Activated naive CD8-positive, alpha-beta T cell treated with anti-CD3 and anti-CD28 coated beads, Interleukin-2, amount 50 U/mL, for 24 hours (primary cell): Measurements from ENCODE around the gene GART.
A peak's percentile ranks its signal among the peaks of the same experiment; 100 is the strongest.

Experiments used
- ATAC-seq: fragments of 150-1000 bp; cut with Tn5 transposase; one replicate; pipeline ENCODE4 v1.10.0; 2021
- DNase-seq: peaks from one replicate; pipeline ENCODE4 v3.0.0; 2021
- H3K27ac Mint-ChIP-seq: one replicate; pipeline ENCODE4 v1.8.0; 2021; ENCODE audit warnings: mild to moderate bottlenecking, mixed read lengths
- H3K27me3 Mint-ChIP-seq: one replicate; pipeline ENCODE4 v1.8.0; 2021; ENCODE audit warnings: mixed read lengths
- H3K36me3 Mint-ChIP-seq: one replicate; pipeline ENCODE4 v1.8.0; 2021; ENCODE audit warnings: low read depth, mixed read lengths
- H3K4me1 Mint-ChIP-seq: one replicate; pipeline ENCODE4 v1.8.0; 2021; ENCODE audit warnings: mixed read lengths
- H3K4me3 Mint-ChIP-seq: one replicate; pipeline ENCODE4 v1.8.0; 2021; ENCODE audit warnings: mild to moderate bottlenecking, moderate library complexity, mixed read lengths
- H3K9me3 Mint-ChIP-seq: one replicate; pipeline ENCODE4 v1.8.0; 2021; ENCODE audit warnings: mixed read lengths

GART gene

DNA sequence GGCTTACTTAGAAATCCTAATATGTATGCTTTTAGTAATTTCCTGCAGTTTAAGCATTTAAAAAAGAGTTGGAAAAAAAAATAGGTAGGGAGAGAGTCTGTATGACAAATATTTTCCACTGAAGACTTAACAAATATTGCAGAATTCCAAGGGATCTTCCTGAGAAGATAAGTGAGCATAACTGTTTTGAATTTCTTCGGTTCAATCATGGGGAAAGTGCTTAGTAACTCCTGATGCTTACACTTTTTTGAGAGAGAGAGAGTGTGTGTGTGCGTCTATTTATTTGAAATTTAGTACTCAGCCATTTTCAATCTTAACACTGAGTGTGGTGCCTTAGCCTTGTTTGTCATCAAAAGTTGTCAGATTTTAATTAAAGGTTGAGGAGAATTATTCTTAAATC lies 19.5 kb upstream of the GART start:
- Mint-ChIP-seq H3K4me3 (no peak overlapping the region), H3K4me1 (peaks cover 32% of the 10 kb centered on the region)
- no peak for DNase-seq

DNA sequence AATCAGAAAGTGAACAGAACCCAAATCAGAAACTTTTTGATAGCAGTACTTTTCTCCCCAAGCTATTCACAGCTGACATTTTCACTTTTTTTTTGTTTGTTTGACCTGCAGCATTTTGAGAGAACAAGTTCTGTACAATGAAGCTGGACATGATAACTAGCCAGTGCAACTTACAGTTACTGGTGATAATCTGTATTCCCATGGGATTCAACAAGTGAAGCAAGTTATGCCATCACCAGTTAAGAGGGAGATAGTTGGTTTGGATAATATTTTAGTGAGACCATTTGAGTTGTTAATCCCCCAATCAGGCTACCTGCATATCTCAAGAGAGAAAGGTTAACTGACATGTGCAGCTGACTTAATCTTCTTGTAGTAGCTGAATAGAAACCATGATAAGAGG lies 19.0 kb upstream of the GART start:
- Mint-ChIP-seq H3K4me3 (no peak overlapping the region), H3K36me3 (peaks cover 74% of the 10 kb centered on the region), H3K4me1 (peaks cover 35% of the 10 kb centered on the region), H3K27me3 (no peaks in the 10 kb centered on the region), H3K27ac (peak overlapping the region; percentile 25), H3K9me3 (no peaks in the 10 kb centered on the region)
- ATAC-seq (no peak), DNase-seq (no peak)

More for the DNA sequence above, 19.5 kb upstream of the GART start:
- no peak for ATAC-seq
- Mint-ChIP-seq H3K27me3 (no peaks in the 10 kb centered on the region), H3K27ac (peak overlapping the region; percentile 50), H3K9me3 (no peaks in the 10 kb centered on the region), H3K36me3 (peaks cover 70% of the 10 kb centered on the region)

GRCh38 chr21:33559813-33560212 lies 17.9 kb upstream of the GART start:
- ATAC-seq (no peak), DNase-seq (no peak)
- Mint-ChIP-seq H3K4me3 (no peak overlapping the region), H3K27ac (no peak overlapping the region), H3K36me3 (peaks cover 79% of the 10 kb centered on the region), H3K27me3 (no peaks in the 10 kb centered on the region), H3K4me1 (peaks cover 44% of the 10 kb centered on the region), H3K9me3 (no peaks in the 10 kb centered on the region)

DNA sequence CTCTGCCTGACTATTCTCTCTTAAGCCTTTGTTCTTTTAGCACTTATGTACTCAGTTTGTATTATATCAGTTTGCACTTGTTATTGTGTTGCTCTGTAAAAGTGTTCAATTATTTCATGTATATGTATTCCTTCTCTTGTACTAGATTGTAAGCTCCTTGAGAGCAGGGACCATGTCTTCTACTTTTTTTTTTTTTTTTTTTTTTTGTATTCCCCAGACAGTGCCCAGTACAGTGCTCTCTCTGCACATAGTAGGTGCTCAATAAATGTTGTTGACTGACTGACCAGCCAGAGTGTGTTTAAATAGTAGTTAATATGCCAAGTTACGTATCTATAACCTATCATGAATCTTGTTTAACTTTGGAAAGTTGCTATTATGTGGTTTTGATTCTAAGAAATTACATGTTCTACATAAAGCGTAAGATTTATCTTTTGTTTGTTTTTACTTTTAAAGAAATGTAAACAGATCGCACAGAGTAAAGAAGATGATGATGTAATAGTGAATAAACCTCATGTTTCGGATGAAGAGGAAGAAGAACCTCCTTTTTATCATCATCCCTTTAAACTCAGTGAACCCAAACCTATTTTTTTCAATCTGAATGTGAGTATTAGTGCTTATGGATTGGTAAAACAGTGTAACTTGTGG lies 17.0 kb upstream of the GART start:
- ATAC-seq = no peak
- peaks cover 53% of the 10 kb centered on the region for H3K4me1 Mint-ChIP-seq
- no peak overlapping the region for H3K27ac Mint-ChIP-seq
- DNase-seq = no peak
- H3K4me3 Mint-ChIP-seq = no peak overlapping the region
- no peaks in the 10 kb centered on the region for H3K9me3 Mint-ChIP-seq
- peaks cover 83% of the 10 kb centered on the region for H3K36me3 Mint-ChIP-seq
- no peaks in the 10 kb centered on the region for H3K27me3 Mint-ChIP-seq

DNA sequence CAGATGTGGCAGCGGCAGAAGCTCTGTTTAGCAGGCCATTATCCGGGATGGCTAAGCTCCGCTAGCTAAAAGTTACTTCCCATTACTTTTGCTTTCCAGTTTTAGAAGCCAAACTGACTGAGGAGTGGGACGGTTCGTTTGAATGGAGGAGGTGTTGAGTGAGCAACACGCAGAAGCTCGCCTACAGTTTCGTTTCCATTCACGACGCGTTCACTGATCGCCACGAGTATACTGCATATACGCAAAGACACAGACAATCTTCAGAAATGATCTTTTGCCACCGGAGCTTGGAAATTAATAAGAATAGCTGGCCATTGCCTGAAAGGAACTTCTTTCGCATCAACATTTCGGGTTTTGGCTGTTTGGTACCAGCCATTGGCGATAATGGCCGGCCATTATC lies 15.5 kb upstream of the GART start:
- ATAC-seq (no peak), DNase-seq (no peak)
- H3K4me1 Mint-ChIP-seq = peaks cover 60% of the 10 kb centered on the region
- H3K4me3 Mint-ChIP-seq = no peak overlapping the region
- H3K36me3 Mint-ChIP-seq = peaks cover 86% of the 10 kb centered on the region
- no peak overlapping the region for H3K27ac Mint-ChIP-seq
- no peaks in the 10 kb centered on the region for H3K9me3 Mint-ChIP-seq
- H3K27me3 Mint-ChIP-seq = no peaks in the 10 kb centered on the region

- peaks cover 48% of the 10 kb centered on the region for H3K4me1 Mint-ChIP-seq
- H3K27me3 Mint-ChIP-seq = no peaks in the 10 kb centered on the region
- DNase-seq = no peak
- H3K4me3 Mint-ChIP-seq = peak overlapping the region; percentile 35
- no peak overlapping the region for H3K27ac Mint-ChIP-seq
- no peaks in the 10 kb centered on the region for H3K9me3 Mint-ChIP-seq
- peaks cover 86% of the 10 kb centered on the region for H3K36me3 Mint-ChIP-seq
- ATAC-seq = no peak
These were observed 13.0 kb upstream of the GART start for GRCh38 chr21:33554982-33555344.

DNA sequence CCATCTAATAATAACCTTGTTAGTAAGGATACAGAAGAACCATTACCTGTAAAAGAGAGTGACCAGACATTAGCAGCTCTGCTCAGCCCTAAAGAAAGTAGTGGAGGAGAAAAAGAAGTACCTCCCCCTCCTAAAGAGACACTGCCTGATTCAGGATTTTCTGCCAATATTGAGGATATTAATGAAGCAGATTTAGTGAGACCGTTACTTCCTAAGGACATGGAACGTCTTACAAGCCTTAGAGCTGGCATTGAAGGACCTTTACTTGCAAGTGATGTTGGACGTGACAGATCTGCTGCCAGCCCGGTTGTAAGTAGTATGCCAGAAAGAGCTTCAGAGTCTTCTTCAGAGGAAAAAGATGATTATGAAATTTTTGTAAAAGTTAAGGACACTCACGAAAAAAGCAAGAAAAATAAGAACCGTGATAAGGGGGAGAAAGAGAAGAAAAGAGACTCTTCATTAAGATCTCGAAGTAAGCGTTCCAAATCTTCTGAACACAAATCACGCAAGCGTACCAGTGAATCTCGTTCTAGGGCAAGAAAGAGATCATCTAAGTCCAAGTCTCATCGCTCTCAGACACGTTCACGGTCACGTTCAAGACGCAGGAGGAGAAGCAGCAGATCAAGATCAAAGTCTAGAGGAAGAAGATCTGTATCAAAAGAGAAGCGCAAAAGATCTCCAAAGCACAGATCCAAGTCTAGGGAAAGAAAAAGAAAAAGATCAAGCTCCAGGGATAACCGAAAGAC lies 12.5 kb upstream of the GART start:
- no peaks in the 10 kb centered on the region for H3K27me3 Mint-ChIP-seq
- H3K27ac Mint-ChIP-seq = peak overlapping the region; percentile 11
- no peaks in the 10 kb centered on the region for H3K9me3 Mint-ChIP-seq
- H3K4me1 Mint-ChIP-seq = peaks cover 48% of the 10 kb centered on the region
- H3K36me3 Mint-ChIP-seq = peaks cover 86% of the 10 kb centered on the region
- peak overlapping the region; percentile 13 for H3K4me3 Mint-ChIP-seq
- ATAC-seq = no peak
- DNase-seq = no peak

DNA sequence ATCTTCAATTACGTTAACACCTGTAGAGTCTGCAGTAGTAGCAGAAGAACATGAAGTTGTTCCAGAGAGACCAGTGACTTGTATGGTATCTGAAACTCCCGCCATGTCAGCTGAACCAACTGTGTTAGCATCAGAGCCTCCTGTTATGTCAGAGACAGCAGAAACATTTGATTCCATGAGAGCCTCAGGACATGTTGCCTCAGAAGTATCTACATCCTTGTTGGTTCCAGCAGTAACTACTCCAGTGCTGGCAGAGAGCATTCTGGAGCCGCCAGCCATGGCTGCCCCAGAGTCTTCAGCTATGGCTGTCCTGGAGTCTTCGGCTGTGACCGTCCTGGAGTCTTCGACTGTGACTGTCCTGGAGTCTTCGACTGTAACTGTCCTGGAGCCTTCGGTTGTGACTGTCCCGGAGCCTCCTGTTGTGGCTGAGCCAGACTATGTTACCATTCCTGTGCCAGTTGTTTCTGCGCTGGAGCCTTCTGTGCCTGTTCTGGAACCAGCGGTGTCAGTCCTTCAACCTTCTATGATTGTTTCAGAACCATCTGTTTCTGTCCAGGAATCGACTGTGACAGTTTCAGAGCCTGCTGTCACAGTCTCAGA lies 11.2 kb upstream of the GART start:
- no peak for DNase-seq
- no peaks in the 10 kb centered on the region for H3K9me3 Mint-ChIP-seq
- no peak for ATAC-seq
- peaks cover 84% of the 10 kb centered on the region for H3K36me3 Mint-ChIP-seq
- no peak overlapping the region for H3K4me3 Mint-ChIP-seq
- H3K27ac Mint-ChIP-seq = no peak overlapping the region
- H3K27me3 Mint-ChIP-seq = no peaks in the 10 kb centered on the region
- H3K4me1 Mint-ChIP-seq = peaks cover 44% of the 10 kb centered on the region

DNA sequence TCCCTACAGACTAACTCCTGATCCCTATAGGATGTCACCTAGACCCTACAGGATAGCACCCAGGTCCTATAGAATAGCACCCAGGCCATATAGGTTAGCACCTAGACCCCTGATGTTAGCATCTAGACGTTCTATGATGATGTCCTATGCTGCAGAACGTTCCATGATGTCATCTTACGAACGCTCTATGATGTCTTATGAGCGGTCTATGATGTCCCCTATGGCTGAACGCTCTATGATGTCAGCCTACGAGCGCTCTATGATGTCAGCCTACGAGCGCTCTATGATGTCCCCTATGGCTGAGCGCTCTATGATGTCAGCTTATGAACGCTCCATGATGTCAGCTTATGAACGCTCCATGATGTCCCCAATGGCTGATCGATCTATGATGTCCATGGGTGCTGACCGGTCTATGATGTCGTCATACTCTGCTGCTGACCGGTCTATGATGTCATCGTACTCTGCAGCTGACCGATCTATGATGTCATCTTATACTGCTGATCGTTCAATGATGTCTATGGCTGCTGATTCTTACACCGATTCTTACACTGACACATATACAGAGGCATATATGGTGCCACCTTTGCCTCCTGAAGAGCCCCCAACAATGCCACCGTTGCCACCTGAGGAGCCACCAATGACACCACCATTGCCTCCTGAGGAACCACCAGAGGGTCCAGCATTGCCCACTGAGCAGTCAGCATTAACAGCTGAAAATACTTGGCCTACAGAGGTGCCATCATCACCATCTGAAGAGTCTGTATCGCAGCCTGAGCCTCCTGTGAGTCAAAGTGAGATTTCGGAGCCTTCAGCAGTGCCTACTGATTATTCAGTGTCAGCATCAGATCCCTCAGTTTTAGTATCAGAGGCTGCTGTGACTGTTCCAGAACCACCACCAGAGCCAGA lies 10.4 kb upstream of the GART start:
- ATAC-seq (peak; percentile 25), DNase-seq (no peak)
- Mint-ChIP-seq H3K4me3 (no peak overlapping the region), H3K36me3 (peaks cover 80% of the 10 kb centered on the region), H3K27ac (no peak overlapping the region), H3K27me3 (no peaks in the 10 kb centered on the region), H3K9me3 (no peaks in the 10 kb centered on the region), H3K4me1 (peaks cover 46% of the 10 kb centered on the region)

DNA sequence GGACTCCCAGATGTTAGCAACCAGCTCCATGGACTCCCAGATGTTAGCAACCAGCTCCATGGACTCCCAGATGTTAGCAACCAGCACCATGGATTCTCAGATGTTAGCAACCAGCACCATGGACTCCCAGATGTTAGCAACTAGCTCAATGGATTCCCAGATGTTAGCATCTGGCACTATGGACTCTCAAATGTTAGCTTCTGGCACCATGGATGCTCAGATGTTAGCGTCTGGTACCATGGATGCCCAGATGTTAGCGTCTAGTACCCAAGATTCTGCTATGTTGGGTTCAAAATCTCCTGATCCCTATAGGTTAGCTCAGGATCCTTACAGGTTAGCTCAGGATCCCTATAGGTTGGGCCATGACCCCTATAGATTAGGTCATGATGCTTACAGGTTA lies 9.7 kb upstream of the GART start:
- Mint-ChIP-seq H3K9me3 (no peaks in the 10 kb centered on the region), H3K4me3 (no peak overlapping the region), H3K36me3 (peaks cover 78% of the 10 kb centered on the region), H3K27me3 (no peaks in the 10 kb centered on the region), H3K27ac (no peak overlapping the region), H3K4me1 (peaks cover 47% of the 10 kb centered on the region)
- ATAC-seq (no peak), DNase-seq (no peak)

DNA sequence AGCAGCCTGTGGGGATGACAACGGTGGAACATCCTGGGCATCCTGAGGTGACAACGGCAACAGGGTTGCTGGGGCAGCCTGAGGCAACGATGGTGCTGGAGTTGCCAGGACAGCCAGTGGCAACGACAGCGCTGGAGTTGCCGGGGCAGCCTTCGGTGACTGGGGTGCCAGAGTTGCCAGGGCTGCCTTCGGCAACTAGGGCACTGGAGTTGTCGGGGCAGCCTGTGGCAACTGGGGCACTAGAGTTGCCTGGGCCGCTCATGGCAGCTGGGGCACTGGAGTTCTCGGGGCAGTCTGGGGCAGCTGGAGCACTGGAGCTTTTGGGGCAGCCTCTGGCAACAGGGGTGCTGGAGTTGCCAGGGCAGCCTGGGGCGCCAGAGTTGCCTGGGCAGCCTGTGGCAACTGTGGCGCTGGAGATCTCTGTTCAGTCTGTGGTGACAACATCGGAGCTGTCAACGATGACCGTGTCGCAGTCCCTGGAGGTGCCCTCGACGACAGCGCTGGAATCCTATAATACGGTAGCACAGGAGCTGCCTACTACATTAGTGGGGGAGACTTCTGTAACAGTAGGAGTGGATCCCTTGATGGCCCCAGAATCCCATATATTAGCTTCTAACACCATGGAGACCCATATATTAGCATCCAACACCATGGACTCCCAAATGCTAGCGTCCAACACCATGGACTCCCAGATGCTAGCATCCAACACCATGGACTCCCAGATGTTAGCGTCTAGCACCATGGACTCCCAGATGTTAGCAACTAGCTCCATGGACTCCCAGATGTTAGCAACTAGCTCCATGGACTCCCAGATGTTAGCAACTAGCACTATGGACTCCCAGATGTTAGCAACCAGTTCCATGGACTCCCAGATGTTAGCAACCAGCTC lies 9.1 kb upstream of the GART start:
- DNase-seq (no peak), ATAC-seq (no peak)
- H3K27me3 Mint-ChIP-seq = no peaks in the 10 kb centered on the region
- H3K36me3 Mint-ChIP-seq = peaks cover 75% of the 10 kb centered on the region
- no peaks in the 10 kb centered on the region for H3K9me3 Mint-ChIP-seq
- no peak overlapping the region for H3K27ac Mint-ChIP-seq
- H3K4me3 Mint-ChIP-seq = no peak overlapping the region
- peaks cover 43% of the 10 kb centered on the region for H3K4me1 Mint-ChIP-seq

DNA sequence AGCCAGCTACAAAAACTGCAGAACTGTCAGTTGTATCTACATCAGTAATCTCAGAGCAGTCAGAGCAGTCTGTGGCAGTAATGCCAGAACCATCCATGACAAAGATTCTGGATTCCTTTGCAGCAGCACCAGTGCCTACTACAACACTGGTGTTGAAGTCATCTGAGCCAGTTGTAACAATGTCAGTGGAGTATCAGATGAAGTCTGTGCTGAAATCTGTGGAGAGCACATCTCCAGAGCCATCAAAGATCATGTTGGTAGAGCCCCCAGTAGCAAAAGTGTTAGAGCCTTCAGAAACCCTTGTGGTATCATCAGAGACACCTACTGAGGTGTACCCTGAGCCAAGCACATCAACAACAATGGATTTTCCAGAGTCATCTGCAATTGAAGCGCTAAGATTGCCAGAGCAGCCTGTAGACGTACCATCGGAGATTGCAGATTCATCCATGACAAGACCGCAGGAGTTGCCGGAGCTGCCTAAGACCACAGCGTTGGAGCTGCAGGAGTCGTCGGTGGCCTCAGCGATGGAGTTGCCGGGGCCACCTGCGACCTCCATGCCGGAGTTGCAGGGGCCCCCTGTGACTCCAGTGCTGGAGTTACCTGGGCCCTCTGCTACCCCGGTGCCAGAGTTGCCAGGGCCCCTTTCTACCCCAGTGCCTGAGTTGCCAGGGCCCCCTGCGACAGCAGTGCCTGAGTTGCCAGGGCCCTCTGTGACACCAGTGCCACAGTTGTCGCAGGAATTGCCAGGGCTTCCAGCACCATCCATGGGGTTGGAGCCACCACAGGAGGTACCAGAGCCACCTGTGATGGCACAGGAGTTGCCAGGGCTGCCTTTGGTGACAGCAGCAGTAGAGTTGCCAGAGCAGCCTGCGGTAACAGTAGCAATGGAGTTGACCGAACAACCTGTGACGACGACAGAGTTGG lies 8.2 kb upstream of the GART start:
- Mint-ChIP-seq H3K9me3 (no peaks in the 10 kb centered on the region), H3K4me1 (peaks cover 43% of the 10 kb centered on the region), H3K4me3 (no peak overlapping the region), H3K27me3 (no peaks in the 10 kb centered on the region), H3K27ac (no peak overlapping the region), H3K36me3 (peaks cover 70% of the 10 kb centered on the region)
- no peak for DNase-seq
- no peak for ATAC-seq

GRCh38 chr21:33546086-33546485 lies 4.2 kb upstream of the GART start:
- ATAC-seq (no peak), DNase-seq (no peak)
- Mint-ChIP-seq H3K36me3 (peaks cover 61% of the 10 kb centered on the region), H3K9me3 (no peaks in the 10 kb centered on the region), H3K27ac (peak overlapping the region; percentile 56), H3K4me1 (peaks cover 39% of the 10 kb centered on the region), H3K4me3 (peak overlapping the region; percentile 92), H3K27me3 (no peaks in the 10 kb centered on the region)
